ENCODE measurements around the gene SPDYA. TPM values are rescaled to one million over a fixed set of nuclear protein-coding genes. Genes with fewer than 3 reads are reported as not detected.

SPDYA gene
- total and polyA plus RNA-seq, 2 of the 13 experiments (the other 11 are each of a cell fraction or from before 2014, with no cell fraction given) = 0.32 to 0.75 TPM

DNA sequence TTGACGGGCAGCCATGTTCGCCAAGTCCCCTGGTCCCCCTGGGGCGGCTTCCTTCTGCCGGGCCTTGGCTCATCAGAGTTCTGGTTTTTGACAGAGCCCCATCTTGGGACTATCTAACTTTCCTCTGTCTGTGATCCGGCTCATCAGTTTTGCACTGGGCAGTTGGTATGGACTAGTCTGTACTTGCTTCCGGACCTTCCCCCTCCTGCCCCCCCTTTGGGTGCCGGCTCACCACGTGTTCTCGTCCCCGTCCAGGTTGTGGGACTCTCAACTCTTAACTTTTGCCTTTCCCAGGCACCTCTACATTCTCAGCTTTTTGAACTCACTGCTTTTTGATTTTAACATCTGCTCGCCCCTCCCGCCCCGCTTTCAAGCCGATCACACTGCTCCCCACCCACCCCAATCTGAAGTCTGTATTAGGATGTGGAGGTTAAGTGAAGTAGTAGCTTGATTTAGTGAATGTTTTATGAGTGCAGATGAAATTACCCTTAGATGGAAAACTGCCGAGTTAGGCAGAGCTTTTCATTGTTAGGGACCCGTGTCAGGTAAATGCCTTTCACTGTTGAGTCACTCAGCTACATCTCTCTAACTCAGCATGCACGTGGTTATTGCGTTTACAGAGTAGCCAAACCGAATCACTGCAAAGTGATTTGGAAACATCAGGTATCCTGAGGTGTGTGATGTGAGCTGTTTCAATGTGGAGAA is 84.7 kb downstream of the SPDYA start (continued):
- TF ChIP-seq MLXIP (CRISPR knock-in tag; IDR thresholded peaks at IDR 0.05; ENCODE audit: borderline replicate concordance) (no peak), TGIF2 (CRISPR knock-in tag; IDR thresholded peaks at IDR 0.05) (peak; percentile 59; the same call in 1 of the 2 replicates), POLR2A (IDR thresholded peaks at IDR 0.05; ENCODE audit: insufficient read depth in 1 of 2, low read depth in 2 of 2, low read length in 2 of 2) (0 out of 4 replicates have a peak, but pooled peaks of 1 of the 2 experiments have one; percentile 46), NONO (IDR thresholded peaks at IDR 0.05) (no peak), NONO (CRISPR knock-in tag; conservative IDR thresholded peaks at IDR 0.05) (peak; percentile 46; the same call in 1 of the 2 replicates), FOXP1 (IDR thresholded peaks at IDR 0.05) (no peak), FOXP1 (CRISPR knock-in tag; IDR thresholded peaks at IDR 0.05) (no peak), PRDM10 (CRISPR knock-in tag; IDR thresholded peaks at IDR 0.05; ENCODE audit: low read depth) (0 out of 2 replicates have a peak, but pooled peaks have one; percentile 29), CTCF (CRISPR knock-in tag; IDR thresholded peaks at IDR 0.05) (no peak), REL (CRISPR knock-in tag; conservative IDR thresholded peaks at IDR 0.05) (0 out of 2 replicates have a peak, but pooled peaks have one; percentile 40), KDM4B (CRISPR knock-in tag; IDR thresholded peaks at IDR 0.05) (0 out of 2 replicates have a peak, but pooled peaks have one; percentile 45), ZNF431 (CRISPR knock-in tag; IDR thresholded peaks at IDR 0.05; ENCODE audit: borderline replicate concordance, low read depth) (no peak; the same call in 1 of the 2 replicates), ZNF317 (CRISPR knock-in tag; IDR thresholded peaks at IDR 0.05) (0 out of 2 replicates have a peak, but pooled peaks have one; percentile 41), FOSL2 (CRISPR knock-in tag; IDR thresholded peaks at IDR 0.05) (peak; percentile 15; the same call in 1 of the 2 replicates), YEATS2 (CRISPR knock-in tag; IDR thresholded peaks at IDR 0.05; ENCODE audit: borderline replicate concordance) (0 out of 2 replicates have a peak, but pooled peaks have one; percentile 35), NR2F6 (IDR thresholded peaks at IDR 0.05) (no peak), NR2F6 (CRISPR knock-in tag; IDR thresholded peaks at IDR 0.05) (peak; percentile 12; the same call in 1 of the 2 replicates), LCORL (IDR thresholded peaks at IDR 0.05) (no peak), LCORL (CRISPR knock-in tag; IDR thresholded peaks at IDR 0.05) (peak; percentile 39; the same call in 1 of the 2 replicates), GATAD2A (CRISPR knock-in tag; IDR thresholded peaks at IDR 0.05) (no peak), ETV5 (CRISPR knock-in tag; IDR thresholded peaks at IDR 0.05; ENCODE audit: borderline replicate concordance) (peak; percentile 77), NFATC3 (CRISPR knock-in tag; IDR thresholded peaks at IDR 0.05) (no peak)
- TF ChIP-seq, protein P1, sequence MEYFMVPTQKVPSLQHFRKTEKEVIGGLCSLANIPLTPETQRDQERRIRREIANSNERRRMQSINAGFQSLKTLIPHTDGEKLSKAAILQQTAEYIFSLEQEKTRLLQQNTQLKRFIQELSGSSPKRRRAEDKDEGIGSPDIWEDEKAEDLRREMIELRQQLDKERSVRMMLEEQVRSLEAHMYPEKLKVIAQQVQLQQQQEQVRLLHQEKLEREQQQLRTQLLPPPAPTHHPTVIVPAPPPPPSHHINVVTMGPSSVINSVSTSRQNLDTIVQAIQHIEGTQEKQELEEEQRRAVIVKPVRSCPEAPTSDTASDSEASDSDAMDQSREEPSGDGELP (IDR thresholded peaks at IDR 0.05; ENCODE audit: borderline replicate concordance, low read depth) = no peak

Measured in HepG2 (cell line).